NB4 (cell line): ENCODE data around the gene SYNGR3.

Experiments
- CTCF ChIP-seq: IDR thresholded peaks from one replicate; pipeline ENCODE4 v1.5.1; 2012; ENCODE audit warnings: low read depth, low read length
- POLR2A ChIP-seq: IDR thresholded peaks from 2 replicates; pipeline ENCODE4 v1.6.1; 2011; ENCODE audit warnings: mild to moderate bottlenecking; ENCODE audit not compliant: insufficient read length; ENCODE audit errors: extremely low read depth

- TF ChIP-seq CTCF, result no peak
- no peak for TF ChIP-seq POLR2A
Observed at GRCh38 chr16:2015947-2016208, 26.1 kb downstream of the SYNGR3 start.
